SJCRH30 (cell line): ENCODE measurements around the gene SNRPD2. TPM values are rescaled to one million over a fixed set of nuclear protein-coding genes. Genes with fewer than 3 reads are reported as not detected.
A peak's percentile ranks its signal among the peaks of the same experiment; 100 is the strongest.
"Not testable (repeated sequence)": the region's sequence is repeated elsewhere in the genome, so short reads cannot be mapped to it uniquely, and the experiment has no call there.

Experiments
- DNase-seq, 2 experiments: peaks; one replicate each; pipeline ENCODE4 v3.0.0-alpha.2; 2015 to 2020
- H3K27ac ChIP-seq: fragments of 250-450 bp; sonication (Bioruptor Pico); 2 replicates; pipeline ENCODE4 v1.5.1; 2020; ENCODE audit warnings: mild to moderate bottlenecking, moderate library complexity
- H3K27me3 ChIP-seq: fragments of 250-450 bp; sonication (Bioruptor Pico); 2 replicates; pipeline ENCODE4 v1.5.1; 2020; ENCODE audit warnings: mild to moderate bottlenecking, moderate library complexity
- H3K36me3 ChIP-seq: fragments of 250-450 bp; sonication (Bioruptor Pico); 2 replicates; pipeline ENCODE4 v1.5.1; 2020; ENCODE audit warnings: mild to moderate bottlenecking, moderate library complexity
- H3K4me1 ChIP-seq: fragments of 250-450 bp; sonication (Bioruptor Pico); 2 replicates; pipeline ENCODE4 v1.5.1; 2020; ENCODE audit warnings: mild to moderate bottlenecking, moderate library complexity
- H3K4me3 ChIP-seq: fragments of 250-450 bp; sonication (Bioruptor Pico); 2 replicates; pipeline ENCODE4 v1.5.1; 2020; ENCODE audit warnings: mild to moderate bottlenecking, moderate library complexity
- H3K9me3 ChIP-seq: fragments of 250-450 bp; sonication (Bioruptor Pico); replicated peaks from 2 replicates; pipeline ENCODE4 v1.5.1; 2020; ENCODE audit warnings: mild to moderate bottlenecking, moderate library complexity
- total RNA-seq: library from RNA; depleted of rRNA; stranded (reverse); fragments of >200 nt; shearing (Covaris generic); gene quantifications from 2 replicates; pipeline ENCODE4 v1.2.3, GENCODE V29; 2014; rRNA removed

The SNRPD2 gene
- total RNA-seq = 434 and 487 TPM in 2 replicates

DNA sequence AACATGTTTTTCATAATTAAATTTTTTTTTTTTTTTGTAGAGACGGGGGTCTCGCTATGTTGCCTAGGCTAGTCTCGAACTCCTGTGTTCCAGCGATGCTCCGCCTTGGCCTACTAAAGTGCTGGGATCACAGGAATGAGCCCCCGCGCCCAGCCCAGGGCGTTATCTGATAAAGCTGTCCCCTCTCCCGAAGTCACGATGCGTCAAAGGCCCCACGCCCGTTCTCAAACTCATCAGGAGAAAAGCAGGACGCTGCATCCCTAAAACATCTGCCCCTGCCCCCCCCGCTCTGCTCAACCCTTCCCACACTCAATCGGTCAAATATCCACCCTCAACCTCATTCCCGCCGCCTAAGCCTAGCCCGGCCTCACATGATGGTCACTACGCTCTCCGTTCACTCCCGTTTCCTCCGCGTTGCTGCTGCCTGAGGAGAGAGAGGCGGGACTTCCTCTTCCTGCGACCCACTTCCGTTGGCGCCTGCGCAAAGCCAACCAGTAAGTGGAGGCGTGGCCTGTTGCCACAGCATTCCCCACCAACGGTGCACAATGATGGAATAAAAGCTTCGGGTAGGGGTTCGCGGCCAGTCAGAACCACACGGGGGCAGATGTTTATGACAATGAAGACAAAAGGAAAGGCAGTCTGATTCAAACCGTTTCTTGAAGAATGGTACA lies at the start of gene SNRPD2:
Gene SNRPD2 (minus strand): TSS at position 438 of the 671 bp plus-strand sequence. CDS start 65 bp downstream, at position 373.
- peak within 1 kb of the TSS; percentile 67 for H3K27ac ChIP-seq
- H3K4me1 ChIP-seq = no peaks in the 10 kb centered on the region

DNA sequence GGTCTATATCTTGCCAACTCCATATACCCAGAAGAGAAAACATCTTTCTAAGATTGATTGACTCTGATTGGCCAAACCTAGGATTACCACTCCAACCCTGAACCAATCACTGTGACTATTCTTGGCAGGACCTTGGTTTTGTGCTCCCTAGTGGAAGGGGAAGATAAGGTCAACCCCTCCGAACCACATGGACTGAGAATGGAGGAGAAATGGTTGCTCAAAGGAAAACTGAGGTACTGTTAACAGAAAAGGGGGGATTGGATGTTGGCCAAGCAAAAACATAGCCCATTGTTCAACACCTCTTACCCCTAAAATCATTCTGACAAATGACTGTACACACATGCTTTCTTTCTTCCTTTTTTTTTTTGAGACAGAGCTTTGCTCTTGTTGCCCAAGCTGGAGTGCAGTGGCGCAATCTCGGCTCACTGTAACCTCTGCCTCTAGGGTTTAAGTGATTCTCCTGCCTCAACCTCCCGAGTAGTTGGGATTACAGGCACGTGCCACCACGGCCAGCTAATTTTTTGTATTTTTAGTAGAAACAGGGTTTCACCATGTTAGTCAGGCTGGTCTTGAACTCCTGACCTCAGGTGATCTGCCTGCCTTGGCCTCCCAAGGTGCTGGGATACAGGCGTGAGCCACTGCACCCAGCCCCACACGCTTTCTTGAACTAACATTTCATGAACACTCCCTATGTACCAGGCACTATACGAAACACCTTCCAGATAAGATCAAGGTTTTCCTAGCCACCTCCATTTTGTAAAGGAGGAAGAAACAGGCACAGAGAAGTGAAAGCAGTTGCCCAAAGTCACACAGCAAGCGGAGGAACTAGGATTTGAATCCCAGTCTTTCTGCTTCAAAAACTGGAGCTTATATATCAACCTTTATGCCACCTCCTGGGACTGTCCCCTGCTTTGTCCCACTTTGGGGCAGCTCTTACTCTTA lies 48.0 kb upstream of the SNRPD2 start:
- Histone ChIP-seq H3K9me3 (no peaks in the 10 kb centered on the region), H3K4me3 (no peak overlapping the region), H3K36me3 (no peaks in the 10 kb centered on the region), H3K4me1 (no peaks in the 10 kb centered on the region), H3K27ac (no peak overlapping the region), H3K27me3 (0 out of 2 replicates have a peak, but pooled peaks cover 9% of the 10 kb centered on the region)
- peak in 1 of 2 experiments; percentile 27 for DNase-seq

More for the DNA sequence above, at the start of gene SNRPD2:
- H3K4me3 ChIP-seq = peak within 1 kb of the TSS; percentile 77
- peak; percentile 96 to 97 for DNase-seq
- no peaks in the 10 kb centered on the region for H3K9me3 ChIP-seq
- H3K36me3 ChIP-seq = peaks cover 11% of the 10 kb centered on the region; the same call in 1 of the 2 replicates
- H3K27me3 ChIP-seq = no peaks in the 10 kb centered on the region

GRCh38 chr19:45733160-45733810 lies 41.5 kb upstream of the SNRPD2 start, which contains the start of gene MEIOSIN:
Gene MEIOSIN, plus strand, starts transcription at chr19:45733439. Its CDS starts 1,938 bp downstream, at chr19:45735377.
- Histone ChIP-seq H3K27me3 (no peaks in the 10 kb centered on the region), H3K4me1 (no peaks in the 10 kb centered on the region), H3K27ac (no peak within 1 kb of the TSS), H3K36me3 (no peaks in the 10 kb centered on the region), H3K9me3 (no peaks in the 10 kb centered on the region), H3K4me3 (no peak within 1 kb of the TSS)
- DNase-seq = no peak

- Histone ChIP-seq H3K27me3 (no peaks in the 10 kb centered on the region), H3K36me3 (no peaks in the 10 kb centered on the region), H3K9me3 (no peaks in the 10 kb centered on the region), H3K4me1 (no peaks in the 10 kb centered on the region), H3K27ac (peak within 1 kb of the TSS; percentile 40), H3K4me3 (peak within 1 kb of the TSS; percentile 73)
- peak; percentile 99 for DNase-seq
Observed at GRCh38 chr19:45730368-45731288, 38.9 kb upstream of the SNRPD2 start, which contains the start of gene FBXO46. Gene FBXO46, minus strand, starts transcription at chr19:45730896. Its CDS starts 17,401 bp downstream, at chr19:45713495.

DNA sequence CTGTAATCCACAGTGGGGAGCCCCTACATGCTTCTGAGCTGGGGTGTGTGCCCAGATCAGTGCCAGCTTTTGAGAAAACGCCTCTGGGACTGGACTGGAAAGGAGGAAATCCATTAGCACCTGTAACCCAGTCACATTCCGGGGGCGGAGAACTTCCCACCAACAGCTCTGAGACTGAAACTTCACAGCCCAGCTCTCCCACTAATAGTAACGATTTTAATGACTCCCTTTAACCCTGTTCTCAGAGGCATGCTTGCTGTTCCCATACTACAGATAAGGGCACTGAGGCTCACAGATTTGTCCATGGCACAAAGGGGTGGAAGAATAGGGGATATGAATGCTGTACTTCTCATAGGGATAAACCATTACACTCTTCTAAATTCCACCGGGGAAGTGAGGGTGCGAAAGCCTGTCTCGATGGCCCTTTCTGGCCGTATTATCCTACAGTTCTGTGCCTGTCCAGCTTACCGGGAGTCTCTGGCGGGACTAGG lies 38.1 kb upstream of the SNRPD2 start:
- Histone ChIP-seq H3K4me3 (peak overlapping the region; percentile 73), H3K27ac (peak overlapping the region; percentile 40), H3K9me3 (no peaks in the 10 kb centered on the region), H3K36me3 (no peaks in the 10 kb centered on the region), H3K4me1 (no peaks in the 10 kb centered on the region), H3K27me3 (no peaks in the 10 kb centered on the region)
- DNase-seq = no peak

DNA sequence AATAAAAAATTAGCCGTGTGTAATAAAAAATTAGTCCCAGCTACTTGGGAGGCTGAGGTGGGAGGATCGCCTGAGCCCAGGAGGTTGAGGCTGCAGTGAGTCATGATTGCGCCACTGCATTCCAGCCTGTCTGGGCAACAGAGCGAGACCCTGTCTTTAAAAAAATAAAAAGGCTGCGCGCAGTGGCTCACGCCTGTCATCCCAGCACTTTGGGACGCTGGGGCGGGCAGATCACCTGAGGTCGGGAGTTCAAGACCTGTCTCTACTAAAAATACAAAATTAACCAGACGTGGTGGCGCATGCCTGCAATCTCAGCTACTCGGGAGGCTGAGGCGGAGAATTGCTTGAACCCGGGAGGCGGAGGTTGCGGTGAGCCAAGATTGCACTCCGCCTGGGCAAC lies 36.9 kb upstream of the SNRPD2 start:
- H3K4me3 ChIP-seq, H3K36me3 ChIP-seq: not testable (repeated sequence)

DNA sequence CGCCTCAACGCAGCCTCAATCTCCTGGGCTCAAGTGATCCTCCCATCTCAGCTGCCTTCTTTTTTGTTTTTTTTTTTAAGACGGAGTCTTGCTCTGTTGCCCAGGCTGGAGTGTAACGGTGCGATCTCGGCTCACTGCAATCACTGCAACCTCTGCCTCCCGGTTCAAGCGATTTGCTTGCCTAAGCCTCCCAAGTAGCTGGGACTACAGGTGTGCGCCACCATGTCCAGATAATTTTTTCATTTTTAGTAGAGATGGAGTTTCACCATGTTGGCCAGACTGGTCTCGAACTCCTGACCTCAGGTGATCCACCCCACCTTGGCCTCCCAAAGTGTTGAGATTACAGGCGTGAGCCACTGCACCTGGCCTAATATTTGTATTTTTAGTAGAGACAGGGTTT lies 28.3 kb upstream of the SNRPD2 start:
- DNase-seq = not testable (repeated sequence)

More for the DNA sequence above, 36.9 kb upstream of the SNRPD2 start:
- DNase-seq, H3K9me3 ChIP-seq, H3K27ac ChIP-seq, H3K27me3 ChIP-seq, H3K4me1 ChIP-seq: not testable (repeated sequence)

DNA sequence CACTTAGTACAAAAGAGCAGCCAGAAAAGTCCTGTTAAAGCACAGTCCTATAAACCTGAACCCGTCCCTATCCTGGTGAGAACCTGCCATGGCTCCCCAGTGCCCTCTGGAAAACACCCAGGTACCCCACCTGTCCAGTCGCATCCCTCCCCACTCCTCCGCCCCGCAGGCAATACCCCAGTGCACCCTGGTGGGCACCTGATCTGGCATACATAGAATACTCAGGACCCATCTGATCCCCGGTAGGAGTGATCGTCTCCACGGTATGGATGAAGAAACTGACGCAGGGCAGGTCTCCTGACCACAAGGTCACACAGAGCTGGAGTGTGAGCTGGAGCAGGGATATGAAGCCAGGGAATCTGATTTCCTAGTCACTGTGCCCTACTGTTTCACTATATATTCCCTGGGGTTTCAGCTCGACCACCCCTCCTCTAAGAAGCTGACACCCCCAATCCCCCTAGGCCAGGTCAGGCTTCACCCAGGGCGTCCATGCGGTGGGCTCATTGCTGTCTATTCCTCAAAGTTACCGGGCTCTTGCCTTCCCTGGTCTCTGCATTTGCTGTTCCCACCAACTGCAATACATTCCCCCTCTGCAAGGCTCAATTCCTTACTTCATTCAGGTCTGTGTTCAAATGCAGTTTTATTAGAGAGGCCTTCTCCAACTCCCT lies 26.4 kb upstream of the SNRPD2 start:
- Histone ChIP-seq H3K27ac (peak overlapping the region; percentile 7; the same call in 1 of the 2 replicates), H3K9me3 (no peaks in the 10 kb centered on the region), H3K4me3 (peak overlapping the region; percentile 65), H3K27me3 (no peaks in the 10 kb centered on the region), H3K4me1 (peaks cover 9% of the 10 kb centered on the region), H3K36me3 (no peaks in the 10 kb centered on the region; the same call in 1 of the 2 replicates)
- DNase-seq = no peak

More for the DNA sequence above, 28.3 kb upstream of the SNRPD2 start:
- H3K4me1 ChIP-seq = peaks cover 16% of the 10 kb centered on the region
- not testable (repeated sequence) for H3K36me3 ChIP-seq, H3K9me3 ChIP-seq, H3K27me3 ChIP-seq, H3K4me3 ChIP-seq, H3K27ac ChIP-seq

DNA sequence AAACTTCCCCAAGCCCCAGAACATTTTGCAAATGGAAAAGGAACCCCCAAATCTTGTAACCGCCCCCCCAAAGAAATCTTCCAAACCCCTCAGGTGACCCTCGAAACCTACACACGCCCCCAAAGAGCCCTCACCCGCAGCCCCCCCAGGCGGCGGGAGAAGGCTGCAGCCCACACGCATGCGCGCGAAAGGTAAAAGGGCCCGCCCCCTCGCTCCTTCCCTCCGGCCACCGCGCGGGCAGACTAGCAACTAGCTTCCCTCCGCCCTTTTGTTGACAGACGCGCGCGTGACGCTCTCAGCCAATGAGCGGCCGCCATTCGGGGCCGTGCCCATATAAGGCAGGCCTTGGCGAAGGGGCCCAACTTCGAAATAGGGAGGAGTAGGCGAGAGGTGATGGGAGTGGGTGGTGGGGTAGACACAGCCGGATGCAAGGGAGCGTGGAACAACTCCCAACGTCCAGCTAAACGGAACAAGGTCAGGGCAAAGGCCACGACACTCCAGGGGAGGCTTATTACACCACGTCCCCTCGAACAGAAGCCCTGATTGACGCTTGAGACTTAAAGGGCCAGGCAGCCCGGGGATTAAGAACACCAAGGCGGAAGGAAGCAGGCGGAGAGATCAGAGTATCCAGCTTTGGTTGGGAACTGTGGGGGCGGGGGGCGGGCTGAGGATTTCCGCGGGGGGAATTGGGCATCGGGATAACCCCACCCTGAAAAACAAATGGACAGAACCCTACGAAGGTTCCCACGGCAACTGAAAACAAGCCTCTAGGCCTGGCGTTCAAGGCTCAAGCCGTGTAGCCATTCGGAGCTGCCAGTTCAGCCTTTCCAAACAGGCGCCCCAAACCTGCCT lies 25.6 kb upstream of the SNRPD2 start:
- peak; percentile 98 to 99 for DNase-seq
- peak overlapping the region; percentile 65 for H3K4me3 ChIP-seq
- H3K27ac ChIP-seq = peak overlapping the region; percentile 39; the same call in 1 of the 2 replicates
- H3K27me3 ChIP-seq = no peaks in the 10 kb centered on the region
- H3K4me1 ChIP-seq = peaks cover 4% of the 10 kb centered on the region
- H3K9me3 ChIP-seq = no peaks in the 10 kb centered on the region
- no peaks in the 10 kb centered on the region; the same call in 1 of the 2 replicates for H3K36me3 ChIP-seq

- Histone ChIP-seq H3K9me3 (no peaks in the 10 kb centered on the region), H3K4me3 (peak overlapping the region; percentile 65), H3K27ac (peak overlapping the region; percentile 39; the same call in 1 of the 2 replicates), H3K27me3 (no peaks in the 10 kb centered on the region), H3K4me1 (peaks cover 4% of the 10 kb centered on the region), H3K36me3 (peaks cover 3% of the 10 kb centered on the region; the same call in 1 of the 2 replicates)
- no peak for DNase-seq
Observed at GRCh38 chr19:45716359-45717130, 24.8 kb upstream of the SNRPD2 start.

DNA sequence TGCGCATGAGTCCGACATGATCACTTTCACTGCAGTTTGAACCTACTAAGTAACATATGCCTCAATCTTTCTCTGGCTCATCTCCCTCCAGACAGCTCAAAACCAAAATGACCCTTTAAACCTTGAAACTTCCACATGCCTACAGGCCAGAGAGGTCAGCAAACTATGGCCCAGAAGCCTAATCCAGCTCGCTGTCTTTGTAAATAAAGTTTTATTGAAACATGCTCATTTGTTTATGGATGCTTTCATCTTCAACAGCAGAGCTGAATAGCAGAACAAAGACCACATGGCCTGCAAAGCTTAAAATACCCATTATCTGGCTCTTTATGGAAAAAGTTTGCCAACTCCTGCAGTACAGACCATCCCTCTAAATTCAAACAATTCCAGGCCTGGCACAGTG lies 23.4 kb upstream of the SNRPD2 start:
- Histone ChIP-seq H3K27me3 (no peaks in the 10 kb centered on the region), H3K4me3 (no peak overlapping the region), H3K27ac (no peak overlapping the region)

More for the DNA sequence above, 23.4 kb upstream of the SNRPD2 start:
- H3K36me3 ChIP-seq = peaks cover 3% of the 10 kb centered on the region; the same call in 1 of the 2 replicates
- no peaks in the 10 kb centered on the region for H3K9me3 ChIP-seq
- H3K4me1 ChIP-seq = peaks cover 4% of the 10 kb centered on the region
- DNase-seq = no peak
